ENCODE results near the gene UGGT1. TPM values are rescaled to one million over a fixed set of nuclear protein-coding genes. Genes with fewer than 3 reads are reported as not detected.

UGGT1 gene
- total RNA-seq, 1 experiment from 2014 or later: 55.9 TPM

GRCh38 chr2:128169497-128169896 is 78.5 kb downstream of the UGGT1 start:
- H3K27ac ChIP-seq (ENCODE audit: insufficient read length, low read depth, low read length): no peak overlapping the region
- peaks cover 19 to 77% (median 68%) of the 10 kb centered on the region in 3 experiments; a peak in 6 of 7 replicates for H3K36me3 Mint-ChIP-seq (ENCODE audit: insufficient read depth in 1 of 3, low read depth in 3 of 3)
- no CpG with 5 or more reads among the region's 3 CpGs for WGBS (ENCODE audit: extremely low coverage, insufficient read length, low lambda C conversion rate)

More at GRCh38 chr2:128169497-128169896, 78.5 kb downstream of the UGGT1 start:
- TF ChIP-seq CTCF (conservative IDR thresholded peaks at IDR 0.05): no peak
- H2BK5ac ChIP-seq (ENCODE audit: insufficient read length, low read length): no peak overlapping the region
- H3K79me1 ChIP-seq (ENCODE audit: insufficient read depth, low read depth, low read length, poor library complexity, severe bottlenecking): no peaks in the 10 kb centered on the region
- no peak overlapping the region for H3K18ac ChIP-seq (ENCODE audit: insufficient read length, low read depth, low read length)
- H3K4me2 ChIP-seq (ENCODE audit: insufficient read depth, insufficient read length, low read length): no peak overlapping the region
- H3K9ac ChIP-seq (ENCODE audit: extremely low read depth, insufficient read length, low read length): no peak overlapping the region
- H3K4me1 Mint-ChIP-seq: peaks cover 2 to 7% of the 10 kb centered on the region in 2 experiments; a peak in 3 of 4 replicates
- H3K27me3 ChIP-seq (ENCODE audit: insufficient read depth, low read length): no peaks in the 10 kb centered on the region
- H3K27ac Mint-ChIP-seq: no peak overlapping the region; a peak in 1 of 7 replicates
- no peaks in the 10 kb centered on the region for H3K9me3 Mint-ChIP-seq
- no peaks in the 10 kb centered on the region for H3K27me3 Mint-ChIP-seq (ENCODE audit: low read depth)
- H2AFZ ChIP-seq (ENCODE audit: low read length): no peak overlapping the region
- H3K56ac ChIP-seq (ENCODE audit: insufficient read length, low read depth, low read length): no peak overlapping the region
- H2BK15ac ChIP-seq (ENCODE audit: low read depth, low read length): no peak overlapping the region
- H3K23me2 ChIP-seq (ENCODE audit: insufficient read length, low read depth, low read length, poor library complexity, severe bottlenecking): no peaks in the 10 kb centered on the region
- no peaks in the 10 kb centered on the region for H3K4me1 ChIP-seq (ENCODE audit: insufficient read depth, low read length)
- no peak overlapping the region for H2AK5ac ChIP-seq (ENCODE audit: insufficient read length, low read length)
- no peaks in the 10 kb centered on the region for H4K20me1 ChIP-seq (ENCODE audit: control insufficient read depth, insufficient read depth, insufficient read length)
- no peak overlapping the region for H4K5ac ChIP-seq (ENCODE audit: insufficient read length, low read depth, low read length)
- no peak overlapping the region for H4K8ac ChIP-seq (replicated peaks; ENCODE audit: insufficient read length, low read depth, low read length)
- no peak overlapping the region for H4K91ac ChIP-seq (ENCODE audit: insufficient read length, low read depth, low read length)
- no peak overlapping the region for H2BK12ac ChIP-seq (ENCODE audit: insufficient read length, low read depth, low read length)
- H3K4me3 Mint-ChIP-seq: no peak overlapping the region
- no peak overlapping the region for H3K4ac ChIP-seq (ENCODE audit: low read depth, low read length)
- no peak overlapping the region for H2BK120ac ChIP-seq (ENCODE audit: low read depth, low read length, poor library complexity, severe bottlenecking)
- DNase-seq: no peak
- H3K79me2 ChIP-seq (ENCODE audit: insufficient read depth, low read length): no peaks in the 10 kb centered on the region
- H3K14ac ChIP-seq (ENCODE audit: insufficient read depth, low read length): no peak overlapping the region
- no peak overlapping the region for H2BK20ac ChIP-seq (ENCODE audit: low read depth, low read length, poor library complexity, severe bottlenecking)
- no peak overlapping the region for H3T11ph ChIP-seq (ENCODE audit: low read length)
- no peaks in the 10 kb centered on the region for H3K9me3 ChIP-seq (ENCODE audit: control insufficient read depth, low read depth, low read length)
- no peak overlapping the region for H3K23ac ChIP-seq (ENCODE audit: insufficient read length, low read depth, low read length)

Data from H9 (cell line).